Muscle layer of duodenum (tissue), 2 donors: ENCODE data around the gene PPP1R7.
"Not testable (repeated sequence)": the region's sequence is repeated elsewhere in the genome, so short reads cannot be mapped to it uniquely, and the experiment has no call there.

Experiments
- H3K27ac ChIP-seq: one replicate; pipeline ENCODE4 v1.7.0; 2013; ENCODE audit warnings: mild to moderate bottlenecking, low read length
- H3K27me3 ChIP-seq: one replicate; pipeline ENCODE4 v1.7.0; 2013; ENCODE audit warnings: low read depth, mild to moderate bottlenecking, control low read depth, low read length
- H3K36me3 ChIP-seq, 2 donors: one replicate each; pipeline ENCODE4 v1.7.0; 2013; ENCODE audit warnings: low read length in 2 of 2, control low read depth in 1 of 2, mild to moderate bottlenecking in 1 of 2; ENCODE audit not compliant: insufficient read depth in 2 of 2, control insufficient read depth in 1 of 2
- H3K4me1 ChIP-seq, 2 donors: one replicate each; pipeline ENCODE4 v1.7.0; 2013; ENCODE audit warnings: low read length in 2 of 2, mild to moderate bottlenecking in 2 of 2, control low read depth in 1 of 2, moderate library complexity in 1 of 2; ENCODE audit not compliant: insufficient read depth in 2 of 2, control insufficient read depth in 1 of 2
- H3K4me3 ChIP-seq, 2 donors: one replicate each; pipeline ENCODE4 v1.7.0; 2013; ENCODE audit warnings: low read length in 2 of 2, low read depth in 1 of 2, mild to moderate bottlenecking in 1 of 2
- H3K9me3 ChIP-seq, 2 donors: one replicate each; pipeline ENCODE4 v1.7.0; 2013; ENCODE audit warnings: low read length in 2 of 2, control low read depth in 1 of 2, mild to moderate bottlenecking in 1 of 2; ENCODE audit not compliant: control insufficient read depth in 1 of 2
- donor health status: healthy.

Gene PPP1R7

DNA sequence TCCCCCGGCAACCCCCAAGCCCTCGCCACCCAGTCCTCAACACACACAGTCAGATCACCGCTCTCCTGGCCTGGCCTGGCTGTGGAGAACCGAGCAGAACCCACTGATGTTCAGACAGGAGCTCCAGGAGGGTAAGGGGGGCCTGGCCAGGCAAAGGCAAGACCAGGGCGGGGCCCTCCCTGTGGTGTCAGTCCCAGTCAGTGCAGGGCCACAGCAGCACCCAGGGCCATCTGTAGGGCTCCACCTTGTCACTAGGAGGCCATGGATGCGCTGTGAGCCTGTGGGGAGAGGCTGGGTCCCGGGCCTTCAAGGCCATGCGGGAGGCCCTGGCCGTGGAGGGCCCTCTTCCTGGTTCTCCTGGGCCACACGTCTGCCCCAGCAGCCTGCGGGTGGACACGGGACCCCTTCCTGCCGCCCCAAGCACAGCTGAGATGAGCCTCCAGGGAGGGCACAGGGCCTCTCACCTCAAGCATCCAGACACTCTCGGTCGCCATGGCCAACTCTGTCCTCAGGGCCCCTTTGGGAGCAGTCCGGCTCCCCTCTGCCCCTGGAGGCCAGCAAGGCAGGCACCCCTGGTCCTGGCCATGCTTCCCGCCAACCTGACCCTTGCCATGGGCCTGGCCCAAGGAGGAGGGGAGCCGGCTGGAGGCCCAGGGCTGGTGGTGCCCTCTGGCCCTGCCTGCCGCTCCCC is 40.2 kb downstream of the PPP1R7 start:
- Histone ChIP-seq H3K27ac (no peak overlapping the region), H3K36me3 (no peaks in the 10 kb centered on the region), H3K4me3 (no peak overlapping the region), H3K4me1 (no peaks in the 10 kb centered on the region), H3K27me3 (no peaks in the 10 kb centered on the region), H3K9me3 (no peaks in the 10 kb centered on the region)

DNA sequence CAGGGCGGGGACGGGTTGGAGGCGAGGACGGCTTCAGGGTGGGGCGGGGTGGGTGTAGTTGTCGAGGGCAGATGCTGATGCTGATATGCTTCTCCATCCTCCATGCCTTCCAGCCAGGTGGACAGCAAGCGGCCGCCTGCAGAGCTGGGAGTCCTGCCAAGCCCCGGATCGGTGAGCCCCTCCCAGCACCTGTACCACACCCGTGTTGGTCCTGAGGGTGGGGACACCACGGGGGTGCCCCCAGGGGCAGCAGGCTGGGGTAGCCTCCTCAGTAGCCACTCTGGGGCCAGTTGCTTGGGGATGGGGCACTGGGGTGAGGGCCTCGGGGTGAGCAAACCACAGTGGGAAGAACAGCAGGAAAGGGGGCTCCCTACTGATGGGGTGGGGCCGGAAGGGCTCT is 40.8 kb downstream of the PPP1R7 start:
- no peaks in the 10 kb centered on the region for H3K36me3 ChIP-seq
- H3K9me3 ChIP-seq: no peaks in the 10 kb centered on the region

GRCh38 chr2:241193271-241193670 is 43.0 kb downstream of the PPP1R7 start:
- Histone ChIP-seq H3K36me3 (no peaks in the 10 kb centered on the region), H3K4me3 (no peak overlapping the region)

More for the DNA sequence above, 40.8 kb downstream of the PPP1R7 start:
- H3K4me1 ChIP-seq: no peaks in the 10 kb centered on the region
- no peak overlapping the region for H3K27ac ChIP-seq
- H3K27me3 ChIP-seq: no peaks in the 10 kb centered on the region
- H3K4me3 ChIP-seq: no peak overlapping the region

GRCh38 chr2:241194811-241195210 is 44.5 kb downstream of the PPP1R7 start:
- Histone ChIP-seq H3K4me3 (no peak overlapping the region), H3K4me1 (no peaks in the 10 kb centered on the region), H3K27me3 (no peaks in the 10 kb centered on the region), H3K36me3 (no peaks in the 10 kb centered on the region), H3K27ac (no peak overlapping the region), H3K9me3 (no peaks in the 10 kb centered on the region)

More at GRCh38 chr2:241193271-241193670, 43.0 kb downstream of the PPP1R7 start:
- no peaks in the 10 kb centered on the region for H3K9me3 ChIP-seq
- no peaks in the 10 kb centered on the region for H3K4me1 ChIP-seq
- H3K27me3 ChIP-seq: no peaks in the 10 kb centered on the region
- H3K27ac ChIP-seq: no peak overlapping the region

GRCh38 chr2:241195506-241196130 is 45.4 kb downstream of the PPP1R7 start:
- no peaks in the 10 kb centered on the region for H3K9me3 ChIP-seq
- no peaks in the 10 kb centered on the region for H3K36me3 ChIP-seq
- H3K4me1 ChIP-seq: no peaks in the 10 kb centered on the region
- no peak overlapping the region for H3K4me3 ChIP-seq
- H3K27ac ChIP-seq: no peak overlapping the region
- H3K27me3 ChIP-seq: no peaks in the 10 kb centered on the region

DNA sequence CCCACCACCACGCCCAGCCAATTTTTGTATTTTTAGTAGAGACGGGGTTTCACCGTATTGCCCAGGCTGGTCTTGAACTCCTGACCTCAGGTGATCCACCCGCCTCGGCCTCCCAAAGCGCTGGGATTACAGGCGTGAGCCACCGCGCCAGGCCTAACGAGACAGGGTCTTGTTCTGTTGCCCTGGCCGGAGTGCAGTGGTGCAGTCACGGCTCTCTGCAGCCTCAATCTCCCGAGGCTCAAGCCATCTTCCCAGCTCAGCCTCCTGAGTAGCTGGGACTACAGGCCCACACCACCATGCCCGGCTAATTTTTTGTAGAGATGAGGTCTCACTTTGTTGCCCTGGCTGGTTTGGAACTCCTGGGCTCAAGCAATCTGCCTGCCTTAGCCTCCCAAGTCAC is 47.0 kb downstream of the PPP1R7 start:
- not testable (repeated sequence) for H3K9me3 ChIP-seq, H3K4me1 ChIP-seq, H3K27ac ChIP-seq, H3K36me3 ChIP-seq, H3K4me3 ChIP-seq, H3K27me3 ChIP-seq

DNA sequence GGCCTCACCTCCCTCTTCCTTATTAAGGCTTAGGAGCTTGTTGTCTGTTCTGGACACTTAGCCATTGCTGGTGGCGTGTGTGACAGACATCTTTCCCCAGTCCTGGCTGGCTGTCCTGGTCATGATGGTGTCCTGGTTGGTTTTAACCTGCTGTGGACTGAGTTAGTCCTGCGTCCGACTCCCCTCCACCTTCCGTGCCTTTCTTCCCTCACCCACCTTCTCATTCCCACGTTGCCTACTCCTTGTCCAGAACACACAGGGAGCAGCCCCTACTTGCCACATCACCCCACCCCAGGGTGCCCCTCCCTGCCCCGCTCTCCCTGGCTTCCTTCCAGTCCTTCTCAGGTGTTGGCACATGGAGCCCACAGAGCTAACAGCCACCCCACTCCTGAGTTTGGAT is 47.7 kb downstream of the PPP1R7 start:
- Histone ChIP-seq H3K4me1 (no peaks in the 10 kb centered on the region), H3K27me3 (no peaks in the 10 kb centered on the region), H3K9me3 (no peaks in the 10 kb centered on the region), H3K36me3 (no peaks in the 10 kb centered on the region), H3K27ac (no peak overlapping the region), H3K4me3 (no peak overlapping the region)

GRCh38 chr2:241198381-241199279 is 48.4 kb downstream of the PPP1R7 start:
- H3K36me3 ChIP-seq: no peaks in the 10 kb centered on the region
- H3K4me3 ChIP-seq: no peak overlapping the region
- H3K4me1 ChIP-seq: no peaks in the 10 kb centered on the region
- H3K27me3 ChIP-seq: no peaks in the 10 kb centered on the region
- no peak overlapping the region for H3K27ac ChIP-seq
- no peaks in the 10 kb centered on the region for H3K9me3 ChIP-seq

DNA sequence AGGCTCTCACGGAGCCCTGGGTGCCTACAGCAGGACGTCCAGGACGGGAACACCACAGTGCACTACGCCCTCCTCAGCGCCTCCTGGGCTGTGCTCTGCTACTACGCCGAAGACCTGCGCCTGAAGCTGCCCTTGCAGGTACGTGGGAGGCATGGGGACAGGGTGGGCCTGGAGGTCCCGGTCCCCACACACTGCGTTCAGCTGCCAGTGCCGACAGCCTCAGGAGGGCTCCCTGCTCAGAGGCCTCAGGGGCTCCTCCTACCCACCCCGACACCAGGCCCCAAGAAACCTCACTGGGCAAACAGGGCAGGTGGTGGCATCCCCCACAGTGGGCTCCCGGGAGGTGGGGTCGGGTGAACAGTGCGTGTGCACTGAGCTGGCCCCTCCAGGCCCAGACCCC is 49.0 kb downstream of the PPP1R7 start:
- H3K4me3 ChIP-seq: no peak overlapping the region
- no peaks in the 10 kb centered on the region for H3K4me1 ChIP-seq
- no peak overlapping the region for H3K27ac ChIP-seq
- no peaks in the 10 kb centered on the region for H3K27me3 ChIP-seq
- no peaks in the 10 kb centered on the region for H3K36me3 ChIP-seq
- H3K9me3 ChIP-seq: no peaks in the 10 kb centered on the region

- H3K27me3 ChIP-seq: no peaks in the 10 kb centered on the region
- H3K4me3 ChIP-seq: no peak overlapping the region
- H3K4me1 ChIP-seq: no peaks in the 10 kb centered on the region
- no peak overlapping the region for H3K27ac ChIP-seq
- no peaks in the 10 kb centered on the region for H3K36me3 ChIP-seq
- H3K9me3 ChIP-seq: no peaks in the 10 kb centered on the region
These were observed 49.9 kb downstream of the PPP1R7 start for GRCh38 chr2:241199897-241200821.
